LNCaP clone FGC (cell line): ENCODE measurements around the gene SLC5A12.

Source experiments
- DNase-seq: peaks from one replicate; pipeline ENCODE4 v3.0.0-alpha.2; 2011; ENCODE audit warnings: low read depth
- H3K4me3 ChIP-seq: 2 replicates; pipeline ENCODE4 v1.5.1; 2011; ENCODE audit warnings: mild to moderate bottlenecking, low read depth, low read length, control low read depth
- CTCF ChIP-seq: IDR thresholded peaks from 2 replicates; pipeline ENCODE4 v1.5.1; 2012; ENCODE audit warnings: mild to moderate bottlenecking; ENCODE audit not compliant: control insufficient read depth, insufficient read depth; ENCODE audit errors: extremely low read depth

The SLC5A12 gene

GRCh38 chr11:26721948-26722475 is at the start of gene SLC5A12:
SLC5A12 (minus strand) TSS chr11:26722060; CDS start chr11:26721714, 346 bp downstream.
- H3K4me3 ChIP-seq, result no peak within 1 kb of the TSS
- TF ChIP-seq CTCF, result no peak
- DNase-seq, result no peak

- DNase-seq, result no peak
- TF ChIP-seq CTCF, result no peak
- H3K4me3 ChIP-seq, result no peak overlapping the region
Measured at GRCh38 chr11:26769027-26769426, 47.2 kb upstream of the SLC5A12 start.

- no peak overlapping the region for H3K4me3 ChIP-seq
- TF ChIP-seq CTCF, result no peak
- no peak for DNase-seq
Measured at GRCh38 chr11:26767060-26767459, 45.2 kb upstream of the SLC5A12 start.

- no peak overlapping the region for H3K4me3 ChIP-seq
- no peak for DNase-seq
- no peak for TF ChIP-seq CTCF
Measured at GRCh38 chr11:26765323-26765722, 43.5 kb upstream of the SLC5A12 start.

GRCh38 chr11:26764825-26765224 is 43.0 kb upstream of the SLC5A12 start:
- TF ChIP-seq CTCF, result no peak
- DNase-seq, result no peak
- H3K4me3 ChIP-seq, result no peak overlapping the region

- DNase-seq, result no peak
- TF ChIP-seq CTCF, result no peak
- H3K4me3 ChIP-seq, result no peak overlapping the region
Measured at GRCh38 chr11:26764315-26764714, 42.5 kb upstream of the SLC5A12 start.

- TF ChIP-seq CTCF, result no peak
- H3K4me3 ChIP-seq, result no peak overlapping the region
- no peak for DNase-seq
Measured at GRCh38 chr11:26762089-26762488, 40.2 kb upstream of the SLC5A12 start.
